HS-5 (cell line): ENCODE data around the gene KLF3.
"Not testable (repeated sequence)": the region's sequence is repeated elsewhere in the genome, so short reads cannot be mapped to it uniquely, and the experiment has no call there.

ENCODE experiments used
- DNase-seq: peaks from one replicate; pipeline ENCODE4 v3.0.0-alpha.2; 2012; ENCODE audit warnings: low read depth

KLF3 gene

GRCh38 chr4:38663801-38664705 is at the start of gene KLF3:
Gene KLF3, plus strand, starts transcription at chr4:38664199. Its CDS starts 16,427 bp downstream, at chr4:38680626.
- no peak for DNase-seq

GRCh38 chr4:38614231-38614630 is 49.8 kb upstream of the KLF3 start:
- no peak for DNase-seq

- DNase-seq = no peak
Observed at GRCh38 chr4:38615847-38616246, 48.2 kb upstream of the KLF3 start.

GRCh38 chr4:38618505-38618904 is 45.5 kb upstream of the KLF3 start:
- DNase-seq = no peak

- DNase-seq = no peak
Observed at GRCh38 chr4:38619316-38619715, 44.7 kb upstream of the KLF3 start.

- no peak for DNase-seq
Observed at GRCh38 chr4:38620065-38620464, 43.9 kb upstream of the KLF3 start.

- no peak for DNase-seq
Observed at GRCh38 chr4:38620527-38621027, 43.4 kb upstream of the KLF3 start.

GRCh38 chr4:38621028-38621684 is 42.8 kb upstream of the KLF3 start:
- DNase-seq = peak; percentile 55

- DNase-seq = no peak
Observed at GRCh38 chr4:38621831-38622230, 42.2 kb upstream of the KLF3 start.

- DNase-seq = not testable (repeated sequence)
Observed at GRCh38 chr4:38622340-38622739, 41.7 kb upstream of the KLF3 start.

GRCh38 chr4:38623260-38623659 is 40.7 kb upstream of the KLF3 start:
- DNase-seq = no peak

- DNase-seq = no peak
Observed at GRCh38 chr4:38624311-38624710, 39.7 kb upstream of the KLF3 start.

- DNase-seq = no peak
Observed at GRCh38 chr4:38625508-38625907, 38.5 kb upstream of the KLF3 start.

- not testable (repeated sequence) for DNase-seq
Observed at GRCh38 chr4:38626901-38627444, 37.0 kb upstream of the KLF3 start.

GRCh38 chr4:38630519-38630918 is 33.5 kb upstream of the KLF3 start:
- DNase-seq = no peak

- no peak for DNase-seq
Observed at GRCh38 chr4:38634047-38634759, 29.8 kb upstream of the KLF3 start.

GRCh38 chr4:38639242-38639641 is 24.8 kb upstream of the KLF3 start:
- no peak for DNase-seq

GRCh38 chr4:38641811-38642210 is 22.2 kb upstream of the KLF3 start:
- DNase-seq = no peak

- no peak for DNase-seq
Observed at GRCh38 chr4:38644201-38644600, 19.8 kb upstream of the KLF3 start.

- DNase-seq = no peak
Observed at GRCh38 chr4:38647101-38647819, 16.7 kb upstream of the KLF3 start.

GRCh38 chr4:38650133-38650532 is 13.9 kb upstream of the KLF3 start:
- DNase-seq = no peak

GRCh38 chr4:38654273-38654672 is 9.7 kb upstream of the KLF3 start:
- no peak for DNase-seq
